ENCODE data around the gene ALG8. TPM values are rescaled to one million over a fixed set of nuclear protein-coding genes. Genes with fewer than 3 reads are reported as not detected.
A peak's percentile ranks its signal among the peaks of the same experiment; 100 is the strongest.

Gene ALG8
- total and polyA plus RNA-seq, 2 of the 8 experiments (the other 6 are each of a cell fraction or from before 2014, with no cell fraction given), result 66.7 to 84.3 TPM

- no peaks in the 10 kb centered on the region for H3K27me3 ChIP-seq (replicated peaks in 1 of 4; ENCODE audit: control insufficient read depth in 3 of 4, extremely low read depth in 1 of 4, insufficient read depth in 3 of 4, low read length in 3 of 4)
- peaks cover 20% of the 10 kb centered on the region for H3K79me1 ChIP-seq (ENCODE audit: low read depth, low read length)
- H3K27ac ChIP-seq (ENCODE audit: low read depth, low read length), result no peak overlapping the region; the same call in 1 of the 2 replicates
- 0 out of 2 replicates have a peak overlapping the region, but pooled peaks have one; percentile 16 for H2BK15ac ChIP-seq (ENCODE audit: low read length)
- FAIRE-seq (no peak), DNase-seq (ENCODE audit: low read depth in 1 of 2, low spot score in 2 of 2) (no peak)
- H3K9ac ChIP-seq (replicated peaks in 1 of 4; ENCODE audit: extremely low read depth in 1 of 4, low read depth in 3 of 4, low read length in 3 of 4), result peak overlapping the region in 3 of 4 experiments; percentile 62 to 87 (median 85); a peak in 6 of 7 replicates
- WGBS, 2 experiments (ENCODE audit: extremely low coverage in 1 of 2, insufficient coverage in 1 of 2, insufficient read length in 1 of 2, insufficient replicate concordance in 2 of 2, low coverage in 1 of 2, low lambda C conversion rate in 2 of 2, missing lambda C conversion rate in 1 of 2), result 72% methylated on average over 23 of the region's 23 CpGs; no CpG with 5 or more reads in 1 of the 2 experiments
- H4K8ac ChIP-seq (ENCODE audit: extremely low read depth, insufficient read depth, low read length), result peak overlapping the region; percentile 85; the same call in 1 of the 2 replicates
- H2BK120ac ChIP-seq (replicated peaks; ENCODE audit: low read depth, low read length), result peak overlapping the region; percentile 61
- H3K4me2 ChIP-seq (ENCODE audit: insufficient read depth in 1 of 2, low read depth in 2 of 2, low read length in 2 of 2), result peak overlapping the region; percentile 70 to 99
- no peak overlapping the region for H3K23ac ChIP-seq (ENCODE audit: insufficient read length)
- peaks cover 16 to 39% of the 10 kb centered on the region in 2 experiments for H3K79me2 ChIP-seq (ENCODE audit: control insufficient read depth in 1 of 2, insufficient read depth in 2 of 2, low read length in 2 of 2)
- no peak overlapping the region; the same call in 1 of the 2 replicates for H2BK5ac ChIP-seq (ENCODE audit: low read depth, low read length)
- peak overlapping the region; percentile 97 for H3K18ac ChIP-seq (ENCODE audit: extremely low read depth, low read length)
- peak overlapping the region; percentile 47 for H4K91ac ChIP-seq (replicated peaks; ENCODE audit: insufficient read length, low read length)
- no peak overlapping the region for H3K4ac ChIP-seq (replicated peaks; ENCODE audit: insufficient read length, low read depth, low read length)
- peaks cover 0 to 9% (median 3%) of the 10 kb centered on the region in 4 experiments; a peak in 2 of 7 replicates for H3K4me1 ChIP-seq (replicated peaks in 1 of 4; ENCODE audit: control insufficient read depth in 3 of 4, insufficient read depth in 4 of 4, low read length in 3 of 4)
- no peak overlapping the region for H2BK12ac ChIP-seq (ENCODE audit: low read depth, low read length)
- H3K9me3 ChIP-seq (ENCODE audit: insufficient read depth in 2 of 2, low read depth in 1 of 2, low read length in 1 of 2), result no peaks in the 10 kb centered on the region
- peaks cover 0 to 2% (median 0%) of the 10 kb centered on the region in 4 experiments; a peak in 3 of 8 replicates for H3K36me3 ChIP-seq (ENCODE audit: control insufficient read depth in 2 of 4, insufficient read depth in 4 of 4, low read length in 3 of 4)
- peaks cover 0 to 8% of the 10 kb centered on the region in 2 experiments for H4K20me1 ChIP-seq (replicated peaks in 1 of 2; ENCODE audit: control insufficient read depth in 1 of 2, insufficient read depth in 2 of 2, low read length in 2 of 2)
- H3K4me3 ChIP-seq (ENCODE audit: extremely low read depth in 1 of 4, insufficient read depth in 2 of 4, low read depth in 3 of 4, low read length in 4 of 4), result peak overlapping the region; percentile 84 to 96 (median 92)
- H3K56ac ChIP-seq (replicated peaks; ENCODE audit: insufficient read length, low read depth, low read length), result no peak overlapping the region
- peaks cover 5% of the 10 kb centered on the region; the same call in 1 of the 2 replicates for H3K23me2 ChIP-seq (ENCODE audit: low read depth, low read length)
- no peak overlapping the region for H2BK20ac ChIP-seq (ENCODE audit: low read length)
- H2AK5ac ChIP-seq (ENCODE audit: low read depth, low read length), result no peak overlapping the region; the same call in 1 of the 2 replicates
- POLR2A ChIA-PET (ENCODE audit: partially characterized antibody), result interaction anchor here (0.6 to 3.6 kb wide), 12 partner anchors 9 to 92 kb away, joined by 3 to 18 read pairs (median 4); partner anchors contain the start of gene ALG8
- CTCF ChIA-PET (ENCODE audit: partially characterized antibody), result interaction anchor here (0.6 to 0.8 kb wide), 2 partner anchors 34 to 396 kb away, joined by 3 to 4 read pairs; no protein-coding TSS in a partner anchor
- no peak overlapping the region for H3K14ac ChIP-seq (ENCODE audit: insufficient read length)
- H4K5ac ChIP-seq (ENCODE audit: insufficient read length, low read depth, low read length), result no peak overlapping the region
- H2AFZ ChIP-seq (ENCODE audit: low read length), result peak overlapping the region; percentile 75
- TF ChIP-seq EZH2 (IDR thresholded peaks at IDR 0.05; ENCODE audit: low read depth, low read length, severe bottlenecking) (no peak), EGR1 (IDR thresholded peaks at IDR 0.05; ENCODE audit: borderline replicate concordance, low read depth, low read length) (no peak), NANOG (IDR thresholded peaks at IDR 0.05; ENCODE audit: insufficient read depth, low read depth, low read length, poor library complexity, severe bottlenecking) (no peak), NRF1 (IDR thresholded peaks at IDR 0.05; ENCODE audit: low read depth, low read length) (no peak), TEAD4 (IDR thresholded peaks at IDR 0.05; ENCODE audit: low read depth, low read length) (no peak), CBX8 (IDR thresholded peaks at IDR 0.05; ENCODE audit: borderline replicate concordance, low read depth, low read length) (no peak), KDM5A (IDR thresholded peaks at IDR 0.05; ENCODE audit: low read length) (no peak), SIRT6 (IDR thresholded peaks at IDR 0.05; ENCODE audit: low read length) (no peak), TBP (IDR thresholded peaks at IDR 0.05; ENCODE audit: low read depth, low read length) (no peak), E2F6 (IDR thresholded peaks at IDR 0.05) (no peak)
Observed at GRCh38 chr11:78080084-78080817, 59.2 kb downstream of the ALG8 start.
